Natural killer cell treated with Interleukin-12 subunit alpha and Interleukin-12 subunit beta and Interleukin-15 and Interleukin-18, amount 100 ng/mL, for 72 hours (primary cell): ENCODE data around the gene CIDEA. TPM values are rescaled to one million over a fixed set of nuclear protein-coding genes. Genes with fewer than 3 reads are reported as not detected.

Source experiments
- ATAC-seq, 2 donors: fragments of 150-1000 bp; cut with Tn5 transposase in 1 of 2; sonication (Bioruptor Pico), chemical (Tn5 transposase) in 1 of 2; 2 replicates each; pipeline ENCODE4 v1.10.0; 2021
- DNase-seq: peaks from one replicate; pipeline ENCODE4 v3.0.0; 2022; ENCODE audit warnings: low spot score
- H3K27ac Mint-ChIP-seq, 2 donors: 1 replicate in 1 of 2; 2 replicates in 1 of 2; pipeline ENCODE4 v1.8.0; 2022; ENCODE audit warnings: mixed read lengths in 2 of 2, mild to moderate bottlenecking in 1 of 2, moderate library complexity in 1 of 2
- H3K27me3 Mint-ChIP-seq, 2 donors: 1 replicate in 1 of 2; 2 replicates in 1 of 2; pipeline ENCODE4 v1.8.0; 2022; ENCODE audit warnings: mixed read lengths in 2 of 2
- H3K36me3 Mint-ChIP-seq: one replicate; pipeline ENCODE4 v1.8.0; 2022; ENCODE audit warnings: mixed read lengths
- H3K4me1 Mint-ChIP-seq, 2 donors: 1 replicate in 1 of 2; 2 replicates in 1 of 2; pipeline ENCODE4 v1.8.0; 2022; ENCODE audit warnings: low read depth in 2 of 2, mixed read lengths in 2 of 2, mild to moderate bottlenecking in 1 of 2
- H3K4me3 Mint-ChIP-seq: one replicate; pipeline ENCODE4 v1.8.0; 2022; ENCODE audit warnings: mixed read lengths
- H3K9me3 Mint-ChIP-seq: 2 replicates; pipeline ENCODE4 v1.8.0; 2022; ENCODE audit warnings: mixed read lengths
- total RNA-seq, 2 donors: library from RNA; stranded (reverse); gene quantifications; one replicate each; pipeline ENCODE4 v1.2.3, GENCODE V29; 2022

Gene CIDEA
- total RNA-seq, 2 donors from 2014 or later, result not detected

- DNase-seq (no peak), ATAC-seq (no peak)
These were observed 63.6 kb downstream of the CIDEA start for GRCh38 chr18:12317664-12318333.

DNA sequence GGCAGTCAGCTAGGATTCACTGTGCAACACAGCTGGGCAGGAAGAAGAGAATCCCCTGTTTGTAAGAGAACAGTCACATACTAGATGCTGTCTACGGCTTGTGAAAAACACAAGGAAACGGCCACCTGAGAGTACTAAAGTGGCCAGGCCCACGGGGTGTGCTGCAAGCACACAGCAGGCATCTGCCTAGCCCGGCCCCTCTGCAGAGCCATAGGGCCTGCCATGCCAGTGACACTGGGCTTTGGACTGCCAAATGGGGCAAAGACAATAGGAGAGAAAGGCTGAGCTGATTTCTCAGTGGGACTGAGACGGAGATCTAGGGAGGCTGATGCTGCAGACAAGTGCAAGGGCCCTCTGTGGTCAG is 64.2 kb downstream of the CIDEA start:
- H3K4me1 Mint-ChIP-seq, result no peaks in the 10 kb centered on the region
- ATAC-seq (peak in 1 of 2 donors; percentile 28), DNase-seq (no peak)
- no peaks in the 10 kb centered on the region for H3K27me3 Mint-ChIP-seq
- H3K36me3 Mint-ChIP-seq, result no peaks in the 10 kb centered on the region
- no peak overlapping the region for H3K27ac Mint-ChIP-seq
- no peak overlapping the region for H3K4me3 Mint-ChIP-seq
- no peaks in the 10 kb centered on the region for H3K9me3 Mint-ChIP-seq

More at GRCh38 chr18:12317664-12318333, 63.6 kb downstream of the CIDEA start:
- Mint-ChIP-seq H3K27me3 (no peaks in the 10 kb centered on the region), H3K27ac (no peak overlapping the region), H3K36me3 (peaks cover 4% of the 10 kb centered on the region), H3K4me3 (no peak overlapping the region), H3K4me1 (no peaks in the 10 kb centered on the region), H3K9me3 (no peaks in the 10 kb centered on the region)

- Mint-ChIP-seq H3K27ac (no peak overlapping the region), H3K9me3 (no peaks in the 10 kb centered on the region), H3K36me3 (no peaks in the 10 kb centered on the region), H3K4me3 (no peak overlapping the region), H3K27me3 (no peaks in the 10 kb centered on the region), H3K4me1 (no peaks in the 10 kb centered on the region)
- DNase-seq, result no peak
- ATAC-seq, result no peak
These were observed 64.7 kb downstream of the CIDEA start for GRCh38 chr18:12318857-12319256.

- ATAC-seq (no peak), DNase-seq (no peak)
- Mint-ChIP-seq H3K9me3 (no peaks in the 10 kb centered on the region), H3K27ac (no peak overlapping the region), H3K27me3 (no peaks in the 10 kb centered on the region), H3K4me3 (no peak overlapping the region), H3K4me1 (no peaks in the 10 kb centered on the region), H3K36me3 (no peaks in the 10 kb centered on the region)
These were observed 67.2 kb downstream of the CIDEA start for GRCh38 chr18:12321333-12321732.

DNA sequence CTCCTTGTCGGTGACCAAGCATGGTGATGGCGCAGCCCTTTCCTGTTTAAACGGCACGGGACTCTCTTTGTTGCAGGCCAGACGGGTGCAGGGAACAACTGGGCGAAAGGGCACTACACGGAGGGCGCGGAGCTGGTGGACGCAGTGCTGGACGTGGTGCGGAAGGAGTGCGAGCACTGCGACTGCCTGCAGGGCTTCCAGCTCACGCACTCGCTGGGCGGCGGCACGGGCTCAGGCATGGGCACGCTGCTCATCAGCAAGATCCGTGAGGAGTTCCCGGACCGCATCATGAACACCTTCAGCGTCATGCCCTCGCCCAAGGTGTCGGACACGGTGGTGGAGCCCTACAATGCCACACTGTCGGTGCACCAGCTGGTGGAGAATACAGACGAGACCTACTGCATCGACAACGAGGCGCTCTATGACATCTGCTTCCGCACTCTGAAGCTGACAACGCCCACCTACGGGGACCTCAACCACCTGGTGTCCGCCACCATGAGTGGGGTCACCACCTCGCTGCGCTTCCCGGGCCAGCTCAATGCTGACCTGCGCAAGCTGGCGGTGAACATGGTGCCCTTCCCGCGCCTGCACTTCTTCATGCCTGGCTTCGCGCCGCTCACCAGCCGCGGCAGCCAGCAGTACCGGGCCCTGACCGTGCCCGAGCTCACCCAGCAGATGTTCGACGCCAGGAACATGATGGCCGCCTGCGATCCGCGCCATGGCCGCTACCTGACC is 71.0 kb downstream of the CIDEA start:
- no peak for ATAC-seq
- Mint-ChIP-seq H3K27me3 (no peaks in the 10 kb centered on the region), H3K4me3 (no peak overlapping the region), H3K27ac (no peak overlapping the region), H3K36me3 (peaks cover 4% of the 10 kb centered on the region), H3K9me3 (no peaks in the 10 kb centered on the region), H3K4me1 (peaks cover 5% of the 10 kb centered on the region in 2 donors)
- DNase-seq, result no peak

- ATAC-seq (no peak), DNase-seq (no peak)
- Mint-ChIP-seq H3K9me3 (no peaks in the 10 kb centered on the region), H3K36me3 (peaks cover 4% of the 10 kb centered on the region), H3K4me3 (no peak overlapping the region), H3K27ac (no peak overlapping the region), H3K4me1 (peaks cover 5% of the 10 kb centered on the region in 2 donors), H3K27me3 (no peaks in the 10 kb centered on the region)
These were observed 71.6 kb downstream of the CIDEA start for GRCh38 chr18:12325726-12326245.

DNA sequence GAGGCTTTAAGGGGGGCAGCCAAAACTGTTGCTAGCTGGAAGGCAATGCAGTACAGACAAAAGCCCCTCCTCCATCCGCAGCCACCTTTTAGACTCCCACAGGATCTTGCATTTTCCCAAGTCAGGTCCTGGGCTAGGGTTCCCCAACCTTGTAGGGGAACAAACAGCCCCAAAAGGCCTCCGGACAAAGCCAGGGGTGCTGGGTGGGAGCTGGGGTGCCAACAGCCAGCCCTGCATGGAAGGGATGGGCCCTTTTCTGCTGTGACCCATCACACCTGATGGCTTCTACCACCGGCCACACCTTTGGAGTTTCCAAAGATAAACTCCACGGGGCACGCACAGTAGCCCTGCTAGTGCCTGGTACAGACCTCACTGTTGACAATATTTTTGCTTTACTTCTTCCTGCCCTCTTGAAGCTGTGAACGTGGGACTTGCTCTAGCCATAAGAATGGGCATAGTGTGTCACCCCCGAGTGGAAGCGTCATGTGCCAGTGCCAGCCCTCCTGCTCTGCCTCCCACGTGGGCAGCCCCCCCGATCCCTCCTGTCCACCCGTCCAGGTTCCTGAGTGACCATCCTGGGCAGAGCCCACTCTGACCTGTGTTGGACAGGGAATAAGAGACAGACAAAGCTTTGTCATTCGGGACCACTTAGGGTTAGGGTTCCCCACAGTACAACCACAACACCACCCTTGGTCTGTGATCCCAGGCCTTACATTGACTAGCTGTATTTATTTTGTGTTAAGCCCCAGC is 72.7 kb downstream of the CIDEA start:
- ATAC-seq (peak; percentile 15 to 29), DNase-seq (no peak)
- H3K4me3 Mint-ChIP-seq, result no peak overlapping the region
- no peaks in the 10 kb centered on the region for H3K27me3 Mint-ChIP-seq
- H3K4me1 Mint-ChIP-seq, result peaks cover 5% of the 10 kb centered on the region in 2 donors
- H3K36me3 Mint-ChIP-seq, result peaks cover 4% of the 10 kb centered on the region
- no peaks in the 10 kb centered on the region for H3K9me3 Mint-ChIP-seq
- H3K27ac Mint-ChIP-seq, result no peak overlapping the region

Other genes starting within 250 kb of the CIDEA start
- not detected for gene ANKRD62, start 160.5 kb upstream of the CIDEA start, total RNA-seq
- gene TUBB6, start 53.9 kb downstream of the CIDEA start, total RNA-seq, result 1 to 10 TPM; 3.7 to 7.3 TPM
- 10 to 100 TPM; 45.1 to 74.1 TPM for gene AFG3L2, start 122.9 kb downstream of the CIDEA start, total RNA-seq
- gene PRELID3A, start 153.6 kb downstream of the CIDEA start, total RNA-seq, result 1 to 10 TPM in 1 of 2 donors, under 1 TPM in 1; 0.78 to 3.2 TPM